ENCODE data around the gene NDUFV1. TPM values are rescaled to one million over a fixed set of nuclear protein-coding genes. Genes with fewer than 3 reads are reported as not detected.
"Not testable (repeated sequence)": the region's sequence is repeated elsewhere in the genome, so short reads cannot be mapped to it uniquely, and the experiment has no call there.

Gene NDUFV1
- total and polyA plus RNA-seq, 4 donors: 144 to 292 (median 231) TPM

DNA sequence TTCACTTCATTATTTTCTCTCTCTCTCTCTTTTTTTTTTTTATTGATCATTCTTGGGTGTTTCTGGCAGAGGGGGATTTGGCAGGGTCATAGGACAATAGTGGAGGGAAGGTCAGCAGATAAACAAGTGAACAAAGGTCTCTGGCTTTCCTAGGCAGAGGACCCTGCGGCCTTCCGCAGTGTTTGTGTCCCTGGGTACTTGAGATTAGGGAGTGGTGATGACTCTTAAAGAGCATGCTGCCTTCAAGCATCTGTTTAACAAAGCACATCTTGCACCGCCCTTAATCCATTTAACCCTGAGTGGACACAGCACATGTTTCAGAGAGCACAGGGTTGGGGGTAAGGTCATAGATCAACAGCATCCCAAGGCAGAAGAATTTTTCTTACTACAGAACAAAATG is 9.3 kb upstream of the NDUFV1 start:
- not testable (repeated sequence) for H3K4me3 ChIP-seq (ENCODE audit: low read depth, low read length); H3K4me1 ChIP-seq (ENCODE audit: control insufficient read depth, insufficient read depth, low read length); H3K36me3 ChIP-seq (ENCODE audit: control insufficient read depth, insufficient read depth, low read length); H3K27me3 ChIP-seq (ENCODE audit: control insufficient read depth, insufficient read depth, low read length); DNase-seq (ENCODE audit: low read depth in 4 of 6, low spot score in 6 of 6); H3K9me3 ChIP-seq (ENCODE audit: control insufficient read depth, insufficient read depth, low read length); H3K27ac ChIP-seq (ENCODE audit: low read depth, low read length)
- no CpG with 5 or more reads among the region's 3 CpGs for WGBS (ENCODE audit: insufficient coverage)

DNA sequence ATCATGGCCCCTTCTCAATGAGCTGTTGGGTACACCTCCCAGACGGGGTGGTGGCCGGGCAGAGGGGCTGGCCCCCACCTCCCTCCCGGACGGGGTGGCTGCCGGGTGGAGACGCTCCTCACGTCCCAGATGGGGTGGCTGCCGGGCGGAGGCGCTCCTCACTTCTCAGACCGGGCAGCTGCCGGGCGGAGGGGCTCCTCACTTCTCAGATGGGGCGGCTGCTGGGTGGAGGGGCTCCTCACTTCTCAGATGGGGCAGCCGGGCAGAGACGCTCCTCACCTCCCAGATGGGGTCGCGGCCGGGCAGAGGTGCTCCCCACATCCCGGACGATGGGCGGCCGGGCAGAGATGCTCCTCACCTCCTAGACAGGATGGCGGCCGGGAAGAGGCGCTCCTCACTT is 8.8 kb upstream of the NDUFV1 start:
- H3K27me3 ChIP-seq (ENCODE audit: control insufficient read depth, insufficient read depth, low read length); DNase-seq (ENCODE audit: low read depth in 4 of 6, low spot score in 6 of 6); H3K4me1 ChIP-seq (ENCODE audit: control insufficient read depth, insufficient read depth, low read length); H3K4me3 ChIP-seq (ENCODE audit: low read depth, low read length); H3K9me3 ChIP-seq (ENCODE audit: control insufficient read depth, insufficient read depth, low read length); H3K27ac ChIP-seq (ENCODE audit: low read depth, low read length); H3K36me3 ChIP-seq (ENCODE audit: control insufficient read depth, insufficient read depth, low read length): not testable (repeated sequence)
- WGBS (ENCODE audit: insufficient coverage): 91% methylated on average over 14 of the region's 26 CpGs

DNA sequence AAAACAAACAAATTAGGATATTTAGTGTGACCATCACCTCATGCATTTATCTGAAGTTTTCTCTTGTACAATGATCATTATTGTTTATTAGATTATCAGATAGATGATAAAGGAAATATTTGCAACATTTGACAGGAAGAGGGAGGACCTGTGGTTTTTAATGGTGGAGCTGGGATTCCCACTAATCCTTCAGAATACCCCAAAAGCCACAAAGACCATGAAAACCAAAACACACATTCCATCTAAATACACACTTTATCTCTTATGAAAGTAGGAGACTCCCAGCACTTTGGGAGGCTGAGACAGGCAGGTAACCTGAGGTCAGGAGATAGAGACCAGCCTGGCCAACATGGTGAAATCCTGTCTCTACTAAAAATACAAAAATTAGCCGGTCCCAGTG is 7.6 kb upstream of the NDUFV1 start:
- H3K9me3 ChIP-seq (ENCODE audit: control insufficient read depth, insufficient read depth, low read length): no peaks in the 10 kb centered on the region
- H3K36me3 ChIP-seq (ENCODE audit: control insufficient read depth, insufficient read depth, low read length): no peaks in the 10 kb centered on the region
- no peak for DNase-seq (ENCODE audit: low read depth in 4 of 6, low spot score in 6 of 6)
- H3K27ac ChIP-seq (ENCODE audit: low read depth, low read length): no peak overlapping the region
- H3K4me3 ChIP-seq (ENCODE audit: low read depth, low read length): no peak overlapping the region
- WGBS (ENCODE audit: insufficient coverage): 50% methylated on average over 1 of the region's 1 CpG
- H3K4me1 ChIP-seq (ENCODE audit: control insufficient read depth, insufficient read depth, low read length): no peaks in the 10 kb centered on the region
- H3K27me3 ChIP-seq (ENCODE audit: control insufficient read depth, insufficient read depth, low read length): no peaks in the 10 kb centered on the region

DNA sequence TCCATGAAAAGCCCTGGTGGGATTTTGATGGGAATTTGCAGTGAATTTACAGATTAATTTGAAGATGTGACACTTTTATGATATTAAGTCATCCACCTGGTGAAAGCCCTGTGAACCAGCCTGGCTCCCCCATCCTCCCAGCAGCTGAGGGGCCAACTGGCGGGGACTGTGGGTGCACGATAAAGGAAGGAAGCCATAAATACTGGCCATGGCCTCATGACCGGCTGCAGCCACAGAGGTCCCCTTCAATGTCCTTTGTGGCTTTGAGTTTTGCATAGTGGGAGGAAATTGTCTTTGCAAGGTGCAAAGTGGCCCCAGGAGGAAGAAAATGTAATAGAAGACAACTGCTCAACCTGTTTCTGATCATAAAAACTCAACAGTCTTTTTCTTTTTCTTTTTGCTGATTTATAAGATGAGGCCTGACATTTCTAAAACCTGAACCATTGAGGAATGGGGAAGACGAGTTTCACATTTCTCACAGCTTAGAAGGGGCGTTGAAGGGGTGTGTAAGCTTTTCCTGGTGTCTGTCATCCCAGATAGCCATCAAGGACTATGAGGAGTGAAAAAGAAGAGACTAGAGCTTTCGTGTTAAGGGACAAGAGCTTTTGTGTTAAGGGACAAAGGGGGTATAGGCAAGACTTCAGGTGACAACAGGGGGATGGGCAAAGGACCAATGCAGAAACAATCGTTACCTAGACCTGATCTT is 6.3 kb upstream of the NDUFV1 start:
- Histone ChIP-seq H3K4me1 (ENCODE audit: control insufficient read depth, insufficient read depth, low read length) (peaks cover 6% of the 10 kb centered on the region), H3K36me3 (ENCODE audit: control insufficient read depth, insufficient read depth, low read length) (no peaks in the 10 kb centered on the region), H3K27ac (ENCODE audit: low read depth, low read length) (no peak overlapping the region), H3K4me3 (ENCODE audit: low read depth, low read length) (no peak overlapping the region), H3K27me3 (ENCODE audit: control insufficient read depth, insufficient read depth, low read length) (no peaks in the 10 kb centered on the region), H3K9me3 (ENCODE audit: control insufficient read depth, insufficient read depth, low read length) (no peaks in the 10 kb centered on the region)
- DNase-seq (ENCODE audit: low read depth in 4 of 6, low spot score in 6 of 6): no peak
- WGBS (ENCODE audit: insufficient coverage): 72% methylated on average over 4 of the region's 7 CpGs

DNA sequence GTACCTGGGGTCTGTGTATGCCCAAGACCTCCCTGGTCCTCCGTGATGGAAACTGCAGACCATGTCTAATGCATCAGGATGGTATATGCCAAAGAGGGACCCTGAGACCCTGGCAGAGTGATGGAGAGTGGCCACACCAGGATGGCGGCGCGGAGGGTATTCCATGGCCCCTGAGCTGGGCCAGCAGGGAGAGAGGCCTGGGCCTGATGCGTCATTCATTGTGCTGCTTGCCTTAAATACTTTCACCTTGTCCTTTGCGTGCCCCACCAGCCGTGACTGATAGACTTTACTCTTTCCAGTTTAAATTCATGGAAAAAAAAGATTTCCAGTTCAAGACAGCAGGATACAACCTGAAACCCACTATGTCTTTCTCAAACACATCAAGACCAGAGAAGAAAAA is 5.6 kb upstream of the NDUFV1 start:
- no peak for DNase-seq (ENCODE audit: low read depth in 4 of 6, low spot score in 6 of 6)
- Histone ChIP-seq H3K36me3 (ENCODE audit: control insufficient read depth, insufficient read depth, low read length) (no peaks in the 10 kb centered on the region), H3K4me3 (ENCODE audit: low read depth, low read length) (no peak overlapping the region), H3K27me3 (ENCODE audit: control insufficient read depth, insufficient read depth, low read length) (no peaks in the 10 kb centered on the region), H3K4me1 (ENCODE audit: control insufficient read depth, insufficient read depth, low read length) (peaks cover 13% of the 10 kb centered on the region), H3K9me3 (ENCODE audit: control insufficient read depth, insufficient read depth, low read length) (no peaks in the 10 kb centered on the region), H3K27ac (ENCODE audit: low read depth, low read length) (no peak overlapping the region)
- 94% methylated on average over 7 of the region's 7 CpGs for WGBS (ENCODE audit: insufficient coverage)

DNA sequence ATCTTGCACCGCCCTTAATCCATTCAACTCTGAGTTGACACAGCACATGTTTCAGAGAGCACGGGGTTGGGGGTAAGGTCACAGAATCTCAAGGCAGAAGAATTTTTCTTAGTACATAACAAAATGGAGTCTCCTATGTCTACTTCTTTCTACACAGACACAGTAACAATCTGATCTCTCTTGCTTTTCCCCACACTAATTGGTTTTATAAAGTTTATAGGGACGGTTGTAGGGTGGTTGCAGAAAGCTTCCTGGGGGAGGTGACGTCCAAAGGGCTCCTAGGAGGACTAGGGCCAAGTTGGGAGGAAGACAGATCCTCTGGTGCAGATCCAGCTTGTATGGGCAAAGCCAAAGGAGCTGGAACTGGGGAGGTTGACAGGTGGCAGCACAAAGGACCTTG is 2.6 kb upstream of the NDUFV1 start:
- H3K4me3 ChIP-seq (ENCODE audit: low read depth, low read length); H3K9me3 ChIP-seq (ENCODE audit: control insufficient read depth, insufficient read depth, low read length); DNase-seq (ENCODE audit: low read depth in 4 of 6, low spot score in 6 of 6); H3K27me3 ChIP-seq (ENCODE audit: control insufficient read depth, insufficient read depth, low read length); H3K27ac ChIP-seq (ENCODE audit: low read depth, low read length); H3K36me3 ChIP-seq (ENCODE audit: control insufficient read depth, insufficient read depth, low read length): not testable (repeated sequence)
- peaks cover 32% of the 10 kb centered on the region for H3K4me1 ChIP-seq (ENCODE audit: control insufficient read depth, insufficient read depth, low read length)
- WGBS (ENCODE audit: insufficient coverage): 45% methylated on average over 1 of the region's 4 CpGs

DNA sequence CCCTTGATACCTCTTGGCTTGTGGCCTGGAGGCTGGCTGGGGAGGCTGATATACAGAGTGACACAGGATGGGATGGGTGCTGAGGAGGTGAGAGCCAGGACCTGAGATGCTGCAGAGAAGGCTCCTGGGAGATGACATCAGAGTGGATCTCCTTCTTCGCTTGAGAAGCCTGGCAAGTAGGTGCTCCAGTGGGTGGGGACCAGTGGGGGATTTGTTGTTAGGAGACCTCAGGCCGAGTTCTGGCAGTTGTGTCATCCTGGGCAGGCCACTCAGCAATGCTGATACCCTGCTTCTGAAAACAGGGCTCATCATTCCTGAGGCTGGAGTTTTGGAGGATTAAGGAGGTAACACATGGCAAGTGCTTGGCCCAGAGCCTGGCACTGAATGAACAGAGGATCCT is 1.9 kb upstream of the NDUFV1 start:
- WGBS (ENCODE audit: insufficient coverage): 81% methylated on average over 2 of the region's 2 CpGs
- H3K27ac ChIP-seq (ENCODE audit: low read depth, low read length): no peak overlapping the region

DNA sequence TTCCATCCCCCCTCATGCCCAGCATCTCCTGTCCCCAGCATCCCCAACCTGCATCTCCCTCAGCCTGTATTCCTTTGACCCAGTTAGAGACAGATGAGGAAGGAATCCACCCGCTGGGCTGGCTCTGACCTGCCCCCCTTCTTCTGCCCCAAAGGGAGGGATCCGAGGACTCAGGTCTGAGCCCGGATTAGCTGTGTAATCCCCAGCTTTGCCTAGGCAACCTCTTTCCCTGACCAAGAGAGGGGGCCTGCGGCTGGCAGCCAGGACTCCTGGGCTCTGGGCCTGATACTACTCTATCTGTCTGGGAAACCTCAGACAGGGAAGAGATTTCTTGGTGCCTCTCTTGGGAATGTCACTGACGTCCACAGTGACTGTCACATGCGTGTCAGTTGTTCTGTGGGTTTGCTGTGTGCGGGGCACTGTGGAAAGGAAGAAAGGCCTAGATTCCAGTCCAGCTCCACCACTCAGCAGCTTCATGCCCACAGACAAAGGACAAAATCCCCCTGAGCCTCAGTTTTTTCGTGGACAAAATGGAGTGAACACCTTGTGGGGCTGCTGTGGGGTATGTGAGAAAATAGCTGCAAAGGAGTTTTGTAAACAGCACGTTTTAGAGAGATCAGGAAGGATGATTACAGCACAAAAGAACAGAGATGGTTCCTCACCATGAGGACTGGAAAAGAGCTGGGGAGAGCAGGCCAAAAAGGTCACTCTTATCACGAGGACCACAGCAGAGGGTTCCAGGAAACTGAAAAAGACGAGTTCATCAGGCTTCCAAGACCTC is 1.3 kb upstream of the NDUFV1 start:
- Histone ChIP-seq H3K36me3 (ENCODE audit: control insufficient read depth, insufficient read depth, low read length) (peaks cover 15% of the 10 kb centered on the region), H3K4me3 (ENCODE audit: low read depth, low read length) (no peak overlapping the region), H3K27me3 (ENCODE audit: control insufficient read depth, insufficient read depth, low read length) (no peaks in the 10 kb centered on the region), H3K4me1 (ENCODE audit: control insufficient read depth, insufficient read depth, low read length) (peaks cover 32% of the 10 kb centered on the region), H3K27ac (ENCODE audit: low read depth, low read length) (no peak overlapping the region), H3K9me3 (ENCODE audit: control insufficient read depth, insufficient read depth, low read length) (no peaks in the 10 kb centered on the region)
- 68% methylated on average over 9 of the region's 11 CpGs for WGBS (ENCODE audit: insufficient coverage)
- peak in 1 of 6 donors; percentile 42 for DNase-seq (ENCODE audit: low read depth in 4 of 6, low spot score in 6 of 6)

More for the DNA sequence above, 1.9 kb upstream of the NDUFV1 start:
- Histone ChIP-seq H3K9me3 (ENCODE audit: control insufficient read depth, insufficient read depth, low read length) (no peaks in the 10 kb centered on the region), H3K36me3 (ENCODE audit: control insufficient read depth, insufficient read depth, low read length) (peaks cover 12% of the 10 kb centered on the region), H3K4me1 (ENCODE audit: control insufficient read depth, insufficient read depth, low read length) (peaks cover 32% of the 10 kb centered on the region), H3K27me3 (ENCODE audit: control insufficient read depth, insufficient read depth, low read length) (no peaks in the 10 kb centered on the region), H3K4me3 (ENCODE audit: low read depth, low read length) (no peak overlapping the region)
- no peak for DNase-seq (ENCODE audit: low read depth in 4 of 6, low spot score in 6 of 6)

DNA sequence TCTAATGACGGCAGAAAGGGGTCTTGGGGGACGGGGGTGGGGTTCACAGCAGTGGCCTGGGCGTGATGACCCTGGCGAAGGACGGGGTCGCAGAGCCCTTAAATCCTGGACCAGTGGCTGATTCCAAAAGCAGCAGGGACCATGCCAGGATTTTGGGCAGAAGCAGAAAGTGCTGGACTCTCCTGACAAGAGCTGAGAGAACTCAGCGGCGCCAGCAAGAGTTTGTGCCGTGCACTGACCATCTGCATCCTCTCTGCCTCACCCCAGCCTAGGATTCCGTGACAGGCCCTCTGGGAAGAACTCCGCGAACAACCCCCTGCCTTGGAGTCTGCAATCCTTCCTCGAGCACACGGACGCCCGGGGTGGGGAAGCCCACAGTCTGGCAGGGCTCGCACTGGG is 644 bp upstream of the NDUFV1 start:
- 31% methylated on average over 17 of the region's 17 CpGs for WGBS (ENCODE audit: insufficient coverage)
- peak overlapping the region; percentile 87 for H3K4me3 ChIP-seq (ENCODE audit: low read depth, low read length)
- H3K27me3 ChIP-seq (ENCODE audit: control insufficient read depth, insufficient read depth, low read length): no peaks in the 10 kb centered on the region
- peak in 1 of 6 donors; percentile 36 for DNase-seq (ENCODE audit: low read depth in 4 of 6, low spot score in 6 of 6)
- peaks cover 32% of the 10 kb centered on the region for H3K4me1 ChIP-seq (ENCODE audit: control insufficient read depth, insufficient read depth, low read length)
- no peaks in the 10 kb centered on the region for H3K9me3 ChIP-seq (ENCODE audit: control insufficient read depth, insufficient read depth, low read length)
- peaks cover 22% of the 10 kb centered on the region for H3K36me3 ChIP-seq (ENCODE audit: control insufficient read depth, insufficient read depth, low read length)
- no peak overlapping the region for H3K27ac ChIP-seq (ENCODE audit: low read depth, low read length)

DNA sequence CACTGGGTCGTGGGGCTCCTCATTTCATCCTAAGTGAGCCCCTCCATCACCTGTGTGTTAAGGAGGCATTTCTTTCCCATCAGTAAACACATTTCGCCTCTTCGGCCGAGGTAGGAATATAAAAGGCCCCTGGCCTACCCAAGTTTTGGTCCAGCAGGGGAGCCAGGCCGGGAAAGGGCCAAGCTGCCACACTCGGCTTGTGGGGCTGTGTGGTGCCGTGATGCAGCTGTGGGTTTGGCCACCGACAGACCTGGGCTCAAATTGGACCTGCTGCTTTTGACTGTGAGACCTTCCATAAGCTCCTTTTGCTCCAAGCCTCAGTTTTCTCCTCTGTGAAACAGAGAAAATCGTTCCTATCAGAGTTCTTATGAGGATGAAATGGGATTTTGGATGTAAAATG is 771 bp downstream of the NDUFV1 start:
- DNase-seq (ENCODE audit: low read depth in 4 of 6, low spot score in 6 of 6): no peak
- H3K27ac ChIP-seq (ENCODE audit: low read depth, low read length): no peak overlapping the region
- peak overlapping the region; percentile 87 for H3K4me3 ChIP-seq (ENCODE audit: low read depth, low read length)
- no peaks in the 10 kb centered on the region for H3K9me3 ChIP-seq (ENCODE audit: control insufficient read depth, insufficient read depth, low read length)
- peaks cover 36% of the 10 kb centered on the region for H3K36me3 ChIP-seq (ENCODE audit: control insufficient read depth, insufficient read depth, low read length)
- no peaks in the 10 kb centered on the region for H3K27me3 ChIP-seq (ENCODE audit: control insufficient read depth, insufficient read depth, low read length)
- H3K4me1 ChIP-seq (ENCODE audit: control insufficient read depth, insufficient read depth, low read length): peaks cover 32% of the 10 kb centered on the region
- WGBS (ENCODE audit: insufficient coverage): 66% methylated on average over 5 of the region's 9 CpGs
